ENCODE results near the gene SEC61A2.

Gene SEC61A2

DNA sequence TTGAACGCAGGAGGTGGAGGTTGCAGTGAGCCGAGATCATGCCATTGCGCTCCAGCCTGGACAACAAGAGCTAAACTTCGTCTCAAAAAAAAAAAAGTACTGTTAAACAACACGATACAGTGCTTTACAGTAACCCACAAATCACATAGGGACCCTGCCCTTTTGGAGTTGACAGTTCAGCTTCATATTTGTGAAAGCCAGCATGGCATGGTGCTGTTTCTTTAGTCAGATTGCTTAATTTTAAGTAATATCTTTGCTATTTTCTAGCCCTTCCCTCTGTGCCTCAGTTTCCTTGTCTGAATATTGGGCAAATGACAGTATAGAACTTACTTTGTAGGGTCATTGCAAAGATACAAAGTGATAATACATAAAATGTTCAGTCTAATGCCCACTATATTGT lies 71.4 kb downstream of the SEC61A2 start:
- no peak for DNase-seq

DNA sequence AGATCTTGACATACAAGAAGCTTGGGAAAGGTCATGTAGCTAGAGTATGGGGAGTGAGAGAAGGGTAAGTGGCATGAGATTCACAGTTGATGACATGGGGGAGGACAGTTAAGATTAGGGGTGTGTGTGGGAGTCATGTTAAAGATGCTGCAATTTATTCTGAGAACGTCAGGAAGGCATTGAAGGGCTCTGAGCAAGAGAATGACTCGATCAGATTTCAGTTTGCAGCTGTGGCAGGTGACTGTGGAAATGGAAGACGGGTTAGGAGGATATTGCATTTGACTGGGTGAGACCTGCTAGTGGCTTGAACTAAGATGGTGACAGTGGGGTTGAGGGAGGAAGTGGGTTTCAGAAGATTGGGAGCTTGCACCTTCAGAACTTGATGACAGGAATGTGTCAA lies 72.1 kb downstream of the SEC61A2 start:
- no peak for DNase-seq

GRCh38 chr10:12202226-12202625 lies 72.7 kb downstream of the SEC61A2 start:
- DNase-seq: no peak

DNA sequence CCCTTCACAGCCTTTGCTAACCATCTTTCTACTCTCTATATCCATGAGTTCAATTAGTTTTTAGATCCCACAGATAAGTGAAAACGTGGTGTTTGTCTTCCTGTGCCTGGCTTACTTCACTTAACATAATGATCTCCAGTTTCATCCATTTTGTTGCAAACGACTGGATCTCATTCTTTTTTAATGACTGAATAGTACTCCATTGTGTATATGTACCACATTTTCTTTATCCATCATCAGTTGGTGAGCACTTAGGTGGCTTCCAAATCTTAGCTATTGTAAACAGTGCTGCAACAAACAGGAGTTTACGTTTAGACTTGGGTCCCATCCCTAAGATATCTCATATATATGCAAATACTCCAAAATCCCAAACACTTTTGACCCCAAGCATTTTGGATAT lies 75.6 kb downstream of the SEC61A2 start:
- DNase-seq: no peak

DNA sequence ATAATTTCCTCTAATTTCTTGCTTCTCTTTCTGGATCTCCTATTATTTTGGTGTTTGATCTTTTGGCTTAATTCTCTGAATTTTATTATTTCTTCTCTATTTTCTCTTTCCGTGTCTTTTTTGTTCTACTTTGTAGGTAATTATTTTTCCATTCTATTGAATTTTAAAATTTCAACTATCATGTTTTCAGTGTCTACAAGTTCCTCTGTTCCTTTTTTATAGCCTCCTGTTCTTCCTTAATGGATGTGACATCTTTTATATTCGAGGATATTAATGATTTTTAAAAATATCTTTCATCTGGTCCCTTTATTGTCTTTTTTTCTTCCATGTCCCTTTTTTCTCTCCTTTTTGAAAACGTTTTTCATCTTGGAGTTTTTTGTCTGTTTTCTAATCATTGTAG lies 77.6 kb downstream of the SEC61A2 start:
- DNase-seq: no peak

DNA sequence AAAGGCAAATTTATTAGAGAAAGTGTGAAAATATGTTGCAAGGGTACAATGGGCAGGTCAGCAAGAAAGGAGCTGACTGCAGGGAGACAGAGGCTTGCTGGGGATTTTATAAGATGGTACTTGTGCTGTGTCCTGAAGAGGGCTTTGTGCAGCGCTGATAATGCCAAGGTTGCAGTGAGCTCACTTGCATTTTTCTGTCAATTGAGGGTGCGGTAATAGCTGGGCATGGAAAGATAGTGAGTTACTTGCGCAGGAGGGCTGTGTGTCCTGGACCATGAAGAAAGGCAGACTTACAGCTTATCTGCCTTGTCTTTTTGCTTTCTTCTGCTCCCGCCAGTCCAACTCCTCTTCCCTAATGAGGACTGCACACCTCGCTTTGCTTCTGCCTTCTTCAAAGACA lies 79.0 kb downstream of the SEC61A2 start:
- no peak for DNase-seq

- DNase-seq: no peak
Measured at GRCh38 chr10:12212454-12212853, 83.0 kb downstream of the SEC61A2 start.

- DNase-seq: no peak
Measured at GRCh38 chr10:12213621-12214020, 84.1 kb downstream of the SEC61A2 start.

DNA sequence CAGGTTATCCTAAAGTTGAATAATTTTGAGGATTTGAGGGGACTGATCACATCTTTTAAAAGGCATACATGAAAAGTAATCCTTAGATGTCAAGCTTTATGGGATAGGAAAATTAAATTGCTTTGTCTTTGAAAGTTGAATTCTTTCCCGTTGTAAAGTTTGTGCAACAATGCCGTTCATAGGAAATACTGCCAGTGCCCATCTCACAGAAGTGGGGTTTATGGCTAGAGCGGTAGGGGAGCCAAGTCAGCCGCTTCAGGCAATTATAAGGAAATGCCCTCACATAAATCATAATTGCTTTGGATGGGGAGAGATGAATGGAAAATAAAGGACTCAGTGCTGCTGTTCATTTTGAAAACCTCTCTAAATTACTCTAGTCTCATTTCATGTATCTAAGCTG lies 84.6 kb downstream of the SEC61A2 start:
- DNase-seq: no peak

DNA sequence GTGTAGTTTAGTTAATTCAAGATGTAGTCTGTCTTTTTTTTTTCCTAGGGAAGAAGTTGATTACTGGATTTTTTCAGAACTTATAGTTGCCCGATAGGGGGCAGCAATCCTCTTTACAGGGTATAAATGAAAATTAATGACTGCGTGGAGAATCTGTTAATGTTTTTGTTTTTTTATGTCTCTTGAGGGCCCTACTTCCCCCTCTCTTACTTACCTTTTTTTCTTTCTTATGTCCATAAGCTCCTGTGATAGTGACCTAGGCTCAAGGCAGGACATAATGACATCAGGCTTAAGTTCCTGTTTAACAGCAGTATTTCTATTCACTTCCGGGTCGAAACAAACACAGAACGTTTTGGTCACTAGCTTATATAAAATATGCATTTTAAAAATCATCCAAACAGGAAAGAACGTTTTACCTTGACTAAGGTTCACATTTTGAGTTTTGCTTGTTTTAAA lies 85.3 kb downstream of the SEC61A2 start:
- peak; percentile 75 for DNase-seq

Data from eye (tissue), 1 donor.